Iris pigment epithelial cell (primary cell): ENCODE measurements around the gene ZNF682.
"Not testable (repeated sequence)": the region's sequence is repeated elsewhere in the genome, so short reads cannot be mapped to it uniquely, and the experiment has no call there.

Experiments used
- DNase-seq: peaks from one replicate; pipeline ENCODE4 v3.0.0-alpha.2; 2011; ENCODE audit warnings: low read depth

The ZNF682 gene

GRCh38 chr19:20039203-20039723 lies at the start of gene ZNF682:
ZNF682 (minus strand) TSS chr19:20039505; CDS start chr19:20039345, 160 bp downstream.
- peak; percentile 96 for DNase-seq

DNA sequence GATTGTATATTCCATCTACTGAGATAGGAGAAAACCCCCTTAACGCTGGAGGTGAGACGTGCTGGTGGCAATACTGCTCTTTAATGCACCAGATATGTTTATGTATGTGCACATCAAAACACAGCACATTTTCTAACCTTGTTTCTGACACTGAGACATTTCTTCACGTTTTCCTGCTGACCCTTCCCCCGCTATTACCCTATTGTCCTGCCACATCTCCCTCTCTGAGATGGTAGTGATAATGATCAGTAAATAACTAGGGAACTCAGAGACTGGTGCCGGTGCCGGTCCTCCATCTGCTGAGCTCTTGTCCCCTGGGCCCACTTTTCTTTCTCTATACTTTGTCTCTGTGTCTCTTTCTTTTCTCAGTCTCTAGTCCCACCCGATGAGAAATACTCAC lies 43.6 kb upstream of the ZNF682 start:
- not testable (repeated sequence) for DNase-seq

GRCh38 chr19:20082232-20082833 lies 43.0 kb upstream of the ZNF682 start:
- DNase-seq: peak; percentile 29

GRCh38 chr19:20080656-20081055 lies 41.4 kb upstream of the ZNF682 start:
- DNase-seq: no peak

GRCh38 chr19:20079476-20079875 lies 40.2 kb upstream of the ZNF682 start:
- DNase-seq: peak; percentile 59

DNA sequence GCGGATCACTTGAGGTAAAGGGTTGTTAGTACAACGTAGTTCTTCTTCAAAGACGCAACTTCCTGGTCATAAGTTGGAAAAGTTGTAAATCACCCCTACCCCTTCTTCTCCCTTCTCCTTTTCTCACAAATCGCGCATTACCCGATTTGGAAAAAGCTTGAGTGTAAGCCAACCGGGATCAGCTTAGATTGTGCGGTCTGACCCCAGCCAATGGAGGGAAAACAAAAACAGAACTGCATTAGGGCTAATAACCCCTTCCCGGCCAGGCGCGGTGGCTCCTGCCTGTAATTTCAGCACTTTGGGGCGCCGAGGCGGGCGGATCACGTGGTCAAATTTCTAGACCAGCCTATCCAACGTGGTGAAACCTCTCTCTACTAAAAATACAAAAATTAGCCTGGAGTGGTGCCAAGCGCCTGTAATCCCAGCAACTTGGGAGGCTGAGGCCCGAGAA lies 39.3 kb upstream of the ZNF682 start:
- peak; percentile 72 for DNase-seq

DNA sequence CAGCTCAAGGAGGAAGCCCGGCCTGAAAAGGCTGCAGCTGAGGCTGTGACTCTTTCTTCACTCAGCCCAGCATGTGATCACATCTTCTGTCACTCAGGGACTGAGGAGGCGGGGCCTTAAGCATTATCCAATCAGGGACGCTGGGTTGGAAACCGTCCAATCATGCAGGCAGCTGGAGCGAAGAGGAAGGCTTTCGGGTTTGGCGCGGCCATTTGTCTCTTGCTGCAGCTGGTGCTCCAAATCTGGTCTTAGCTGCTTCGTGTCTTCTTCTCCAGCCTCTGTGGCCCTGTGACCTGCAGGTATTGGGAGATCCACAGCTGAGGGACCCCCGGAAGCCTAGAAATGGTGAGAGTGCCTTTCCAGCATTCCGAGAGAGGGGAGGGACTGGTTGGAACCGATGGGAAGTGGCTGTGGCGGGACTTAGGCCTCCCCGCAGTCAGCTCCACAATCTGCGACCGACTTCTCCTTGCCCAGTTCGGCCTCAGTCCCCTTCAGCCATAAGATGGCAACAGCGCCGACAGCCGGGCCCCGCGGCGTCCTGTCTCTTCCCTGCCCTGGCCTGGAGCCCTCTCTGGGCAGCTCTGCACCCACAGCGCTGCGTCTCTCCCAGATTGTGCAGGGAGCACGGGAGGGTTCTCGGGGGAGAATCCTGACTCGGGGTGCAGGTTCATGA lies 38.6 kb upstream of the ZNF682 start, which contains the start of gene ZNF90:
ZNF90 (plus strand) TSS at position 210 of the 673 bp plus-strand sequence; CDS start at position 343, 133 bp downstream.
- peak; percentile 98 for DNase-seq

DNA sequence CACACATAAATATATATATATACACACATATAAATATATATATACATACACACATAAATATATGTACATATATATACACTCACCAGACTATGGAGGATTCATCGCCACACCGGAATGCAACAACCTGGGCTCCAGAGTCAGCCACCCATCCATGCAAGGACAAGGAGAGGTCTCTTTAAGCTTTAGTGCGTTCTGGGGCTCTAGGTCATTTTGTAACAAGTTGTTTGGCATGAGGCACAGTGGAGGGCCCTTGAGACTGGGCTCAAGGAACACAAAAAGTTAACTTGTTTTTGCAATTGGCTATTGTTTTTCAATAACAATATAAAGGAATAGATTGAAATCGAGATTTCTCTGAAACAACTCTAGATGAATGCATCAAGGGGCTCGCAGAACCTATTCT lies 33.6 kb upstream of the ZNF682 start:
- DNase-seq: no peak

DNA sequence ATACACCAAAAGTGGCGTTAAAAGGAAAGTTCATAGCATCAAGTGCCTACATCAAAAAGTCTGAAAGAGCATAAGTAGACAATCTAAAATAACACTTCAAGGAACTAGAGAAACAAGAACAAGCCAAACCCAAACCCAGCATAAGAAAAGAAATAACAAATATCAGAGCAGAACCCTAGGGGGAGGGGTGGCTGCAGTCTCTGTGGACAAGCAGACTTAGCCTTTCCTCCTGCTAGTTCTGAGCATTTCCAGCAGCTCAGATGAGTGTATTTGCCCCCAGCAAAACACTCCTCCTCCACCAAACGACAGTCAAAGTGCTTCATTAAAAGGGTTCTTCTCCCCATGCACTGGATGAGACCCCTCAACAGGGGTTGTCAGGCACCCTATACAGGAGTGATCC lies 31.4 kb upstream of the ZNF682 start:
- DNase-seq: no peak

GRCh38 chr19:20068559-20068958 lies 29.3 kb upstream of the ZNF682 start:
- not testable (repeated sequence) for DNase-seq

GRCh38 chr19:20067943-20068342 lies 28.6 kb upstream of the ZNF682 start:
- DNase-seq: no peak

- no peak for DNase-seq
Measured at GRCh38 chr19:20066861-20067260, 27.6 kb upstream of the ZNF682 start.

DNA sequence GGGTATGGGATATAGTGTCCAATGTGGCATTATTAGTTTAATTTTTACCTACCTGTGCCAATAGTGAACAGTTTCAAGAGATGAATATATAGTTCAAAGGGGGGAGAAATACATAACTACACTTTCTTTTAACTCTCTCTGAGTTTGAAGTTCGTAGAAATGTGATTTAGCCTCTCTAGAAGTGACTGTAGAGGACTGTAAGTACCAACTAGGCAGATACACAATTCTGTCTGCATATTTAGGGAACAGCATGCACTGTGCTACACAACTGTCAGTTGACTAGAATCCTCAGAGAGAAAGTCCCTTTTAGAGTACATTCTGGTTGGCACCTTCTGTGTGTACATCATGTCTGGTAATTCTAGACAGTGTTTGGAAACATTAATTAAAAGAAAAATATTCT lies 21.0 kb upstream of the ZNF682 start:
- no peak for DNase-seq

GRCh38 chr19:20058738-20059137 lies 19.4 kb upstream of the ZNF682 start:
- DNase-seq: not testable (repeated sequence)

DNA sequence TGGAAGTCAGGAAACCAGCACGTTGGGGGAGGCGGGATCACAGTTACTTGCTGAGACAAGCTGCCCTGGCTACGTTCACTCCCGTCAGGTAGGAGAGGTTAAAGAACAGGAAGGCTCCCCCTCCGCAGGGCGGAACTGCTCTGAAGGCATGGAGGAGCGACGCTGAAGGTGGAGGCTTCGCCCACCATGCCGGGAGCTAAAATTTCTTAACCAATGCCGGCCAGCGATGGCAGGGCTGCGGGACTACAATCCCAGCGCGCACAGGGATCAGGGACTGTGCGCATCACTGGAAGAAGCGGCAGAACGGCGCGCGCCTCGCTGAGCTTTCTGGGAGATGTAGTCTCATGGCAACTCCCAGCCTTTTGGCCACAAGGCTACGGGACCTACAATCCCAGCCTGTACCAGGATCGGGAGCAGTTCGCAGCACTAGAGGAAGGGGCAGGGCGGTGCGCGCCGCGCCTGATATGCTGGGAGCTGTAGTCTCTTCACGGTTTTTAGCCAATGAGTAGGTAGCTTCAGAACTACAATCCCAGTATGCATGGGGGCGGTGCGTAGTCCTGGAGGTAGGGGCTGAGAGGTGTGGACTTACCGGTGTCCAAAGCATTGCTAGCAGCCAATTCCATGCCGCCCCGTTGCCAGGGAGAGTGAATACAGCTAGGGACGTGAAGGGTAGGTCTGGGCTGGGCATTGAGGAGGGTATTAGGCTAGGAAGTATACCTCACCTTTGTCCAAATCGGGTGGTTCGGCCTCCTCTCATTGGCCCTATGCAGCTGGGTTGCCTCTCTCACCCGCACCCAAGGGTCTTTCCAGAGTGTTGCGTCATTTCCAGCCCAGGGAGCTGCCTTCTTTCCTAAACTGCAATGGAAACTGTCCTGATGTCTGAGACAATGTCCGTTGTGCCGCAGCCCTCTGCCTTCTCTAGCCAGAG lies 12.8 kb upstream of the ZNF682 start:
- DNase-seq: peak; percentile 99

GRCh38 chr19:20045742-20046141 lies 6.4 kb upstream of the ZNF682 start:
- DNase-seq: not testable (repeated sequence)

GRCh38 chr19:20044663-20045062 lies 5.4 kb upstream of the ZNF682 start:
- DNase-seq: no peak

DNA sequence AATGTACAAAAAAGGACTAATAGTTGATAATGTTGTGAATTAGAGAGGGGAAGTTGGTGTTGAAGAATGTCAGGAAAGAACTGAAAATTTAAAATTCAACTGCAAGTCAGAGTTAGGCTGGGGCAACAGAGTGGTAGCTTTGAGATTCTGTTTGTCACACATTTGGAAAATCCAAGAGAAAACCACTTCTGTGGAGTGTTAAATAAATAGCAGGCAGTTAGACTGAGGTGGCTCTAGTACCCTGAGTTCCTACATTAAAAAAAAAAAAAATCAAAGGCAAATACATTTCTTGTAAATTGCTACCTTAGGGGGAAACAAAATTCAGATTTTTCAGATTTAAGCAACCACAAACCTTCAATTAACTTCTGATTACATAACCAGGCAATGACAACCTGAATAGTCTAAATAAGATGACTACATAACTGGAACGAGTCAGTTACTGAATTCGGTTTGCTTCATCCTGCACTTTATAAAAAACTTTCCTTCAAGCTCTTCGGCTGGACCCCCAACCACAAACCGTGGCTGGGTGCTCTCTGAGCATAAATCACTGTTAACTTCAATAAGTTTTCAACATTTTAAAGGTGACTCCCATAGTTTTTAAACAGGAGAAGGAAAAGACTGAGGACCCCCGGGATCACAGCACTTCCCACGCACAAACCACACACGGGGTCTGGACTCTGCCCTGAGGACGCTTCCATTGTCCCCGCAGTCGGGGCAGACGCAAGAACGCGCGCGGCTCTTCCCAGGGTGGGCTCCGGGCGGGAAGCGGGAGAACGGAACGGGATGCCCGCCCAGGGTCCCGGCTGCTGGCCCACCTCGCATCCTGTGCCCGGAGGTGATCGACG lies 725 bp downstream of the ZNF682 start:
- peak; percentile 28 for DNase-seq

DNA sequence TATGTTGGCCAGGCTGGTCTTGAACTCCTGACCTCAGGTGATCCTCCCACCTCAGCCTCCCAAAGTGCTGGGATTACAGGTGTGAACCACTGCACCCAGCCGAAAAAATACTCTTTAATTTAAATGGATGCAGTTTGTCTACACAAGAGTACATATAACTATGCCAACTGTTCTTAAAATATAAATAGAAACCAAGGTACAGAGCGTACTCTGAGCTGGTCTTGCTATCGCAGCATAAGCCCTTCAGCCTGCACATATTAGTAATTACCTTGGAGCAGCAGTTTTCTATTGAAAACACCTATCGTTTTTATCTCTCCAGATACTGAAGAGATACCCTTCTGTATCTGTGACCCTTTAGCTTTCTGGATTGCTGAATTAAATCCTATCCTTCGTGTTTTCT lies 3.4 kb downstream of the ZNF682 start:
- DNase-seq: no peak

DNA sequence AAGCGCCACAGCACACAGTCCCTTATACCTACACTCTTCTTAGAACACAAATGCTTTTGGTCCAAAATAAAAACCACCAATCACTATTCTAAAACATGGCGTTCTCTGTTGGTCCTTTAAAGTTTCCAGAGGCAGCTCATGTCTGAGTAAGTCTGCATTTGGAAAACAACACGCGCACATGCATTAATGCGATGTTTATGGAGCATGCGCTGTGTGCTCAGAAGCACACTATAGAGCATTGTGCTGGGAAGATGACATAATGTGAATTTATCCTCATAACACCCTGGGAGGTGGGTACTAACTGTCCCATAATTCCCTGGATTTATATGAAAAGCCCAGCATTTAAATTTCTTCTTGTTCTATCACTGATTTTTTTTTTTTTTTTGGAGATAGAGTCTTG lies 10.7 kb downstream of the ZNF682 start:
- DNase-seq: no peak

DNA sequence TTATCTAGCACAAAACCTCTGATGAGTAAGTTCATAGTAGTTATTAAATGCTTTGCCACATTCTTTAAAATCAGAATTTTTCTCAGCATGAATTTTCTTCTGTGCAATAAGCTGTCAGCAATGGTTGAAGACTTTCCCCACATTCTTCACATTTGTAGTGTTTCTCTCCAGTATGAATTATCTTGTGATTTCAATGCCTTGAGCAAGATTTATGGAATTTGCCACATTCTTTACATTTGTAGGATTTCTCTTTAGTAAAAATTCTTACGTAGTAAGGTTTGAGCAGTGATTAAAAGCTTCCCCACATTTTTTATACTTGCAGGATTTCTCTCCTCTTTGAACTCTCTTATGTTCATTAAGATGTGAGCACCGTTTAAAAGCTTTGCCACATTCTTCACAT lies 33.6 kb downstream of the ZNF682 start:
- no peak for DNase-seq
